ENCODE measurements around the gene PPP1R1B. TPM values are rescaled to one million over a fixed set of nuclear protein-coding genes. Genes with fewer than 3 reads are reported as not detected.

Gene PPP1R1B
- total and polyA plus RNA-seq, 2 experiments from 2014 or later: 3.4 to 5.4 TPM

- no peak overlapping the region for H3K27ac ChIP-seq (ENCODE audit: low read depth)
- H3K4me3 Mint-ChIP-seq: no peak overlapping the region; the same call in 2 of the 3 replicates
- no peaks in the 10 kb centered on the region; the same call in 1 of the 2 replicates for H4K20me1 ChIP-seq (replicated peaks; ENCODE audit: insufficient read depth)
- H3K79me2 ChIP-seq (replicated peaks; ENCODE audit: insufficient read depth): no peaks in the 10 kb centered on the region
- H3K9me3 Mint-ChIP-seq: no peaks in the 10 kb centered on the region; the same call in 2 of the 3 replicates
- no peak overlapping the region for H3K4me2 ChIP-seq
- H3K4me3 ChIP-seq: no peak overlapping the region
- peaks cover 9% of the 10 kb centered on the region; the same call in 1 of the 2 replicates for H3K4me1 ChIP-seq (ENCODE audit: insufficient read depth)
- no peaks in the 10 kb centered on the region for H3K36me3 ChIP-seq (ENCODE audit: insufficient read depth)
- H3K4me1 Mint-ChIP-seq: peaks cover 8% of the 10 kb centered on the region
- TF ChIP-seq ETS1 (IDR thresholded peaks at IDR 0.05): no peak
- no peak for TF ChIP-seq REST (IDR thresholded peaks at IDR 0.05; ENCODE audit: unreplicated experiment)
- TF ChIP-seq EZH2phosphoT487 (IDR thresholded peaks at IDR 0.05; ENCODE audit: unreplicated experiment): no peak
- no peak for TF ChIP-seq ZNF462 (CRISPR knock-in tag; IDR thresholded peaks at IDR 0.05)
- TF ChIP-seq ZNF114 (CRISPR knock-in tag; IDR thresholded peaks at IDR 0.05): no peak
- no peak for TF ChIP-seq NANOG (IDR thresholded peaks at IDR 0.05; ENCODE audit: borderline replicate concordance)
- ATAC-seq (no peak), DNase-seq (ENCODE audit: low spot score) (no peak)
- no peaks in the 10 kb centered on the region; the same call in 2 of the 3 replicates for H3K36me3 Mint-ChIP-seq (ENCODE audit: low read depth)
- H3F3A ChIP-seq (replicated peaks; ENCODE audit: low read depth): 0 out of 2 replicates have a peak, but pooled peaks cover 9% of the 10 kb centered on the region
- no peaks in the 10 kb centered on the region for H3K9me2 ChIP-seq (ENCODE audit: insufficient read depth)
- H3K27me3 Mint-ChIP-seq (ENCODE audit: insufficient read depth, low read depth, poor library complexity): peaks cover 72% of the 10 kb centered on the region
- no peak overlapping the region for H3K27ac Mint-ChIP-seq
- peaks cover 90% of the 10 kb centered on the region for H3K27me3 ChIP-seq (ENCODE audit: insufficient read depth)
- no peak overlapping the region for H2AFZ ChIP-seq
Measured at GRCh38 chr17:39614545-39615157, 12.1 kb upstream of the PPP1R1B start.

All from GM23338 (cell line).